H1 (cell line): ENCODE results near the gene MYLK2. TPM values are rescaled to one million over a fixed set of nuclear protein-coding genes. Genes with fewer than 3 reads are reported as not detected.

Experiments
- CTCF ChIP-seq, 3 experiments: IDR thresholded peaks; 1 replicate in 2 of 3; 2 replicates in 1 of 3; pipeline versions ENCODE4 v1.5.1 to v1.6.1; 2011; ENCODE audit warnings: low read length in 3 of 3, mild to moderate bottlenecking in 3 of 3, inconsistent platforms in 2 of 3, low read depth in 1 of 3, moderate library complexity in 1 of 3; ENCODE audit not compliant: insufficient read depth in 1 of 3; ENCODE audit errors: control extremely low read depth in 1 of 3
- EP300 ChIP-seq, 2 experiments: IDR thresholded peaks; 1 replicate in 1 of 2; 2 replicates in 1 of 2; pipeline ENCODE4 v1.6.1; 2011 to 2012; ENCODE audit warnings: low read depth in 2 of 2, low read length in 2 of 2, mild to moderate bottlenecking in 2 of 2, borderline replicate concordance in 1 of 2, inconsistent platforms in 1 of 2, moderate library complexity in 1 of 2
- USF2 ChIP-seq: IDR thresholded peaks from 2 replicates; pipeline ENCODE4 v1.6.1; 2011; ENCODE audit warnings: low read length, improper control_type of control experiment
- polyA plus RNA-seq, 7 experiments: library from polyadenylated mRNA; depleted of rRNA in 3 of 7; stranded (reverse) in 5 of 7; unstranded in 2 of 7; fragments of >200 nt in 5 of 7; fragments of 200-250 nt in 2 of 7; gene quantifications; 1 replicate in 5 of 7; 2 replicates in 1 of 7; 4 replicates in 1 of 7; pipeline versions ENCODE4 v1.2.1 to v1.2.3, GENCODE V29; 2011 to 2013; ENCODE audit warnings: missing spikeins in 2 of 7, mixed read lengths in 2 of 7
- total RNA-seq: library from RNA; stranded (reverse); fragmentation: NEBNext Ultra II Directional; extraction: Animal tissue kit (Norgen Biotek cat#: 25700); gene quantifications from 2 replicates; pipeline ENCODE4 v1.2.1, GENCODE V29; 2021

The MYLK2 gene
- total and polyA plus RNA-seq, 2 of the 8 experiments (the other 6 are each of a cell fraction or from before 2014, with no cell fraction given), result 0.22 to 0.26 TPM

GRCh38 chr20:31869942-31870725 is 51.0 kb downstream of the MYLK2 start, which contains the start of the genes DUSP15 and TTLL9 (continued):
- TF ChIP-seq EP300 (IDR thresholded peaks at IDR 0.05; ENCODE audit: borderline replicate concordance in 1 of 2, low read depth in 2 of 2, low read length in 2 of 2), result peak in 1 of 2 experiments; percentile 45; a peak in 1 of 3 replicates
- peak in 1 of 3 experiments; percentile 0; a peak in 1 of 4 replicates for TF ChIP-seq CTCF (IDR thresholded peaks at IDR 0.05; ENCODE audit: control extremely low read depth in 1 of 3, insufficient read depth in 1 of 3, low read depth in 1 of 3, low read length in 3 of 3)
- 0 out of 2 replicates have a peak, but pooled peaks have one; percentile 18 for TF ChIP-seq USF2
